ENCODE data around the gene BAHCC1.

BAHCC1 gene

GRCh38 chr17:81398832-81399411 lies 3.7 kb downstream of the BAHCC1 start:
- DNase-seq = no peak

GRCh38 chr17:81399481-81400153 lies 4.4 kb downstream of the BAHCC1 start:
- DNase-seq = no peak

- DNase-seq = no peak
These were observed 5.1 kb downstream of the BAHCC1 start for GRCh38 chr17:81400154-81400977.

- DNase-seq = no peak
These were observed 5.9 kb downstream of the BAHCC1 start for GRCh38 chr17:81400996-81401722.

- DNase-seq = no peak
These were observed 6.7 kb downstream of the BAHCC1 start for GRCh38 chr17:81401723-81402529.

- no peak for DNase-seq
These were observed 7.3 kb downstream of the BAHCC1 start for GRCh38 chr17:81402530-81402941.

GRCh38 chr17:81402981-81403467 lies 7.8 kb downstream of the BAHCC1 start:
- no peak for DNase-seq

- DNase-seq = no peak
These were observed 8.6 kb downstream of the BAHCC1 start for GRCh38 chr17:81403671-81404534.

- peak; percentile 36 for DNase-seq
These were observed 9.4 kb downstream of the BAHCC1 start for GRCh38 chr17:81404558-81405165.

- DNase-seq = no peak
These were observed 10.2 kb downstream of the BAHCC1 start for GRCh38 chr17:81405411-81405872.

- DNase-seq = no peak
These were observed 11.1 kb downstream of the BAHCC1 start for GRCh38 chr17:81406117-81406953.

GRCh38 chr17:81408049-81408448 lies 12.8 kb downstream of the BAHCC1 start:
- DNase-seq = no peak

GRCh38 chr17:81409190-81409935 lies 14.1 kb downstream of the BAHCC1 start:
- DNase-seq = no peak

- DNase-seq = no peak
These were observed 15.6 kb downstream of the BAHCC1 start for GRCh38 chr17:81410852-81411251.

- no peak for DNase-seq
These were observed 16.0 kb downstream of the BAHCC1 start for GRCh38 chr17:81411305-81411704.

- no peak for DNase-seq
These were observed 17.3 kb downstream of the BAHCC1 start for GRCh38 chr17:81412490-81413093.

GRCh38 chr17:81413497-81414135 lies 18.4 kb downstream of the BAHCC1 start:
- no peak for DNase-seq
